ENCODE measurements around the gene TERB1.

TERB1 gene

DNA sequence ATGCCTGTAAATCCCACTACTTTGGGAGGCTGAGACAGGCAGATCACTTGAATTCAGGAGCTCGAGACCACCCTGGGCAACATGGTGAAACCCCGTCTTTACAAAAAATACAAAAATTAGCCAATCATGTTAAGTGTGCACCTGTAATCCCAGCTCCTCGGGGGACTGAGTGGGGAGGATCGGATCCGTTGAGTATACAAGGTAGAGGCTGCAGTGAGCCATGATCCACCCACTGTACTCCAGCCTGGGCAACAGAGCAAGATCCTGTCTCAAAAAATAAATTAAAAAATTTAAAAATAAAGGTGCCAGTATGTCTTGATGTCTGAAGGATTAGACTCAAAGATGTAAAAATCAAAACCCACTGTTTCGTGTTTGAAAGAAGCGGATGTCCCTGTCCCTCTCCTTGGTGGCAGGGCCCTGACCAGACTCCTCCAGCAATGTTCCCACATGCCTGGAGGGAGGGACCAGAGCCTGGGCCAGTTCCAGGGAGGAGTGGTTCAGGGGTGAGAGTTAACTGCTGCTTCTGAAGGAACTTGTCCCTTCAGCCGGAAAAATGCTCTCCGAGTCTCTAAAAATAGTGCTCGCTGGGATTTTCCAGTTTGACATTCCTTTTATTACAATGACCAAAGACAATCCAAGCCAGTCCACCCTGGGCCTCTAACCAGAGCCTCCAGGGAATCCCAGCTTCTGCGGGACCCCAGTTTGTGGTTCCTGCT, 95.4 kb downstream of the TERB1 start:
- DNase-seq (ENCODE audit: low read depth) = no peak
